HCT116 (cell line): ENCODE data around the gene MTM1. TPM values are rescaled to one million over a fixed set of nuclear protein-coding genes. Genes with fewer than 3 reads are reported as not detected.

ENCODE experiments used
- ATAC-seq: fragments of 200-7000 bp; cut with Tn5 transposase; 2 replicates; pipeline ENCODE4 v1.9.1; 2020; ENCODE audit warnings: mild to moderate bottlenecking, moderate library complexity
- BruUV-seq: library from RNA; stranded (reverse); fragments of 400-500 nt; replicated peaks from 2 replicates; lab custom pipeline; 2021; lab: Mats Ljungman, UMichigan
- CTCF ChIA-PET: fragments of 300-600 bp; sonication (Branson Sonifier 250); formaldehyde crosslinking; loops from one replicate; lab custom pipeline; 2021; ENCODE audit warnings: antibody characterized with exemption; lab: Charles Lee
- POLR2A ChIA-PET: fragments of 300-600, 350-600 bp; sonication (Branson Sonifier 250); formaldehyde crosslinking; loops from one replicate; lab custom pipeline; 2021; ENCODE audit warnings: antibody characterized with exemption; lab: Charles Lee
- RAD21 ChIA-PET, 2 experiments: fragments of 300-600 bp; sonication (Branson Sonifier 250); formaldehyde crosslinking; loops; one replicate each; lab custom pipeline; 2023; ENCODE audit warnings: low total read pairs in 2 of 2; ENCODE audit not compliant: uncharacterized antibody in 2 of 2, unreplicated experiment in 2 of 2, low non-redundant PET in 1 of 2; lab: Charles Lee
- DNase-seq: peaks from one replicate; pipeline ENCODE4 v3.0.0-alpha.2; 2010; ENCODE audit warnings: low read depth, low spot score
- H2AFZ ChIP-seq: fragments of 200-600 bp; shearing (Covaris generic), sonication (generic); 2 replicates; pipeline ENCODE4 v1.6.1; 2017; ENCODE audit warnings: low read depth, mixed run types, mixed read lengths, antibody characterized with exemption, low read length; ENCODE audit not compliant: poor library complexity, severe bottlenecking
- H3K27ac ChIP-seq: 2 replicates; pipeline ENCODE4 v1.5.1; 2012; ENCODE audit warnings: low read depth, low read length
- H3K27me3 ChIP-seq: fragments of 200-600 bp; sonication (generic); 2 replicates; pipeline ENCODE4 v1.6.1; 2016; ENCODE audit warnings: mixed run types, low read length, mixed read lengths; ENCODE audit not compliant: insufficient read depth
- H3K36me3 ChIP-seq, 2 experiments: fragments of 200-500 bp in 1 of 2; fragments of 200-600 bp in 1 of 2; sonication (Bioruptor generic) in 1 of 2; sonication (generic) in 1 of 2; 2 replicates each; pipeline versions ENCODE4 v1.5.1 to v1.6.1; 2014 to 2016; ENCODE audit warnings: low read length in 2 of 2, inconsistent platforms in 1 of 2, mixed read lengths in 1 of 2, mixed run types in 1 of 2; ENCODE audit not compliant: insufficient read depth in 2 of 2, control insufficient read depth in 1 of 2
- H3K4me1 ChIP-seq, 2 experiments: fragments of 200-600 bp in 1 of 2; sonication (generic) in 1 of 2; 2 replicates each; pipeline versions ENCODE4 v1.5.1 to v1.6.1; 2012 to 2017; ENCODE audit warnings: low read length in 2 of 2, inconsistent platforms in 1 of 2, mild to moderate bottlenecking in 1 of 2, mixed read lengths in 1 of 2, mixed run types in 1 of 2, moderate library complexity in 1 of 2; ENCODE audit not compliant: insufficient read depth in 2 of 2, control insufficient read depth in 1 of 2
- H3K4me2 ChIP-seq: fragments of 200-600 bp; sonication (generic); 2 replicates; pipeline ENCODE4 v1.6.1; 2017; ENCODE audit warnings: mixed run types, low read length, mixed read lengths
- H3K4me3 ChIP-seq, 2 experiments: fragments of 200-600 bp in 1 of 2; sonication (generic) in 1 of 2; replicated peaks in 1 of 2; 2 replicates each; pipeline ENCODE4 v1.5.1; 2011 to 2016; ENCODE audit warnings: low read length in 2 of 2, control low read depth in 1 of 2, low read depth in 1 of 2, mild to moderate bottlenecking in 1 of 2, mixed read lengths in 1 of 2, mixed run types in 1 of 2
- H3K79me2 ChIP-seq: fragments of 200-600 bp; sonication (generic); 2 replicates; pipeline ENCODE4 v1.6.1; 2017; ENCODE audit warnings: mild to moderate bottlenecking, mixed run types, low read length, moderate library complexity, mixed read lengths; ENCODE audit not compliant: insufficient read depth
- H3K9ac ChIP-seq: fragments of 200-600 bp; sonication (generic); 2 replicates; pipeline ENCODE4 v1.6.1; 2016; ENCODE audit warnings: low read length, mixed read lengths
- H3K9me2 ChIP-seq: fragments of 200-600 bp; sonication (generic), shearing (Covaris generic); 2 replicates; pipeline ENCODE4 v1.6.1; 2017; ENCODE audit warnings: mixed run types, mild to moderate bottlenecking, moderate library complexity; ENCODE audit not compliant: insufficient read depth
- H3K9me3 ChIP-seq, 2 experiments: fragments of 200-500 bp in 1 of 2; fragments of 200-600 bp in 1 of 2; sonication (Bioruptor generic) in 1 of 2; sonication (generic) in 1 of 2; 2 replicates each; pipeline ENCODE4 v1.6.1; 2014 to 2017; ENCODE audit warnings: low read length in 2 of 2, mixed read lengths in 2 of 2, inconsistent platforms in 1 of 2, low read depth in 1 of 2, mild to moderate bottlenecking in 1 of 2, mixed run types in 1 of 2, moderate library complexity in 1 of 2; ENCODE audit not compliant: control insufficient read depth in 1 of 2, insufficient read depth in 1 of 2
- H4K20me1 ChIP-seq: fragments of 200-600 bp; sonication (generic), shearing (Covaris generic); 2 replicates; pipeline ENCODE4 v1.6.1; 2017; ENCODE audit warnings: mixed run types, mild to moderate bottlenecking, moderate library complexity; ENCODE audit not compliant: insufficient read depth
- ATF3 ChIP-seq: IDR thresholded peaks from 2 replicates; pipeline ENCODE4 v1.6.1; 2012
- CBX3 ChIP-seq: IDR thresholded peaks from 2 replicates; pipeline ENCODE4 v1.6.1; 2012; ENCODE audit warnings: low read depth
- CEBPB ChIP-seq: IDR thresholded peaks from 2 replicates; pipeline ENCODE4 v1.6.1; 2012; ENCODE audit warnings: low read depth
- CTCF ChIP-seq, 3 experiments: fragments of 200-600 bp in 1 of 3; sonication (generic) in 1 of 3; IDR thresholded peaks in 2 of 3; conservative IDR thresholded peaks in 1 of 3; 2 replicates each; pipeline ENCODE4 v1.5.1; 2012 to 2017; ENCODE audit warnings: low read depth in 2 of 3, low read length in 2 of 3, antibody characterized with exemption in 1 of 3, borderline replicate concordance in 1 of 3, control low read depth in 1 of 3, mild to moderate bottlenecking in 1 of 3, mixed read lengths in 1 of 3, mixed run types in 1 of 3, moderate library complexity in 1 of 3; ENCODE audit not compliant: insufficient read depth in 1 of 3
- EGR1 ChIP-seq: IDR thresholded peaks from 2 replicates; pipeline ENCODE4 v1.6.1; 2012; ENCODE audit warnings: low read depth
- ELF1 ChIP-seq: IDR thresholded peaks from 2 replicates; pipeline ENCODE4 v1.6.1; 2012; ENCODE audit warnings: low read depth, borderline replicate concordance
- EZH2 ChIP-seq: fragments of 200-600 bp; sonication (generic); IDR thresholded peaks from 2 replicates; pipeline ENCODE4 v1.6.1; 2017; ENCODE audit warnings: antibody characterized with exemption, mixed run types
- EZH2phosphoT487 ChIP-seq: fragments of 200-600 bp; IDR thresholded peaks from 2 replicates; pipeline ENCODE4 v1.6.1; 2018; ENCODE audit warnings: antibody characterized with exemption, borderline replicate concordance
- FOSL1 ChIP-seq: IDR thresholded peaks from 2 replicates; pipeline ENCODE4 v1.6.1; 2012; ENCODE audit warnings: low read depth
- POLR2A ChIP-seq: IDR thresholded peaks from 2 replicates; pipeline ENCODE4 v1.7.0; 2011; ENCODE audit warnings: borderline replicate concordance; ENCODE audit not compliant: insufficient read depth, insufficient read length; ENCODE audit errors: extremely low read depth
- SP1 ChIP-seq: IDR thresholded peaks from 2 replicates; pipeline ENCODE4 v1.6.1; 2012; ENCODE audit warnings: low read depth
- ZBTB33 ChIP-seq: IDR thresholded peaks from 2 replicates; pipeline ENCODE4 v1.6.1; 2011; ENCODE audit warnings: mild to moderate bottlenecking, low read length, moderate library complexity; ENCODE audit not compliant: insufficient replicate concordance; ENCODE audit errors: extremely low read depth
- ZFX ChIP-seq: fragments of 450-650 bp; IDR thresholded peaks from 2 replicates; pipeline ENCODE4 v1.6.1; 2017
- ZNF274 ChIP-seq: fragments of 200-500 bp; sonication (Bioruptor generic); IDR thresholded peaks from 2 replicates; pipeline ENCODE4 v1.6.1; 2014; ENCODE audit warnings: mild to moderate bottlenecking, low read depth, low read length, inconsistent platforms
- intact Hi-C: fragments of 100-400 bp; cut with micrococcal nuclease; formaldehyde crosslinking; loops from 2 replicates; pipeline ENCODE4 v1.10.0; 2022
- total RNA-seq: library from RNA; stranded (reverse); gene quantifications from one replicate; pipeline ENCODE4 v1.2.1, GENCODE V29; 2021; ENCODE audit not compliant: unreplicated experiment

The MTM1 gene
- total RNA-seq, 1 experiment from 2014 or later, result 6.5 TPM

GRCh38 chrX:150565551-150565950 is 2.9 kb upstream of the MTM1 start:
- no peak for TF ChIP-seq EZH2
- TF ChIP-seq ZBTB33, result no peak
- no peak for TF ChIP-seq ZFX
- TF ChIP-seq SP1, result no peak
- no peak for TF ChIP-seq FOSL1
- TF ChIP-seq CBX3, result no peak
- no peak for TF ChIP-seq POLR2A
- TF ChIP-seq EGR1, result no peak
- no peak for TF ChIP-seq CEBPB
- TF ChIP-seq EZH2phosphoT487, result no peak
- no peak for TF ChIP-seq CTCF (IDR thresholded peaks at IDR 0.05 in 2 of 3, conservative IDR thresholded peaks at IDR 0.05 in 1 of 3; ENCODE audit: borderline replicate concordance in 1 of 3, insufficient read depth in 1 of 3, low read depth in 2 of 3, low read length in 2 of 3)
- TF ChIP-seq ATF3, result no peak
- TF ChIP-seq ELF1, result no peak
- no peak for TF ChIP-seq ZNF274
- TF ChIP-seq, all 23 proteins: peak for 0
- POLR2A ChIA-PET, result no interaction called here
- BruUV-seq, result no TSS peak
- no peaks in the 10 kb centered on the region for H3K9me3 ChIP-seq
- CTCF ChIA-PET, result no interaction called here
- peaks cover 0 to 12% of the 10 kb centered on the region in 2 experiments; a peak in 1 of 4 replicates for H3K4me1 ChIP-seq
- no peak overlapping the region for H3K4me3 ChIP-seq
- H3K79me2 ChIP-seq, result peaks cover 2% of the 10 kb centered on the region; the same call in 1 of the 2 replicates
- no peak overlapping the region for H3K27ac ChIP-seq
- H3K27me3 ChIP-seq, result no peaks in the 10 kb centered on the region
- ATAC-seq (no peak), DNase-seq (no peak)
- no peaks in the 10 kb centered on the region for H4K20me1 ChIP-seq
- H3K36me3 ChIP-seq, result no peaks in the 10 kb centered on the region
- no peak overlapping the region for H3K4me2 ChIP-seq
- no peak overlapping the region for H2AFZ ChIP-seq
- H3K9me2 ChIP-seq, result no peaks in the 10 kb centered on the region
- RAD21 ChIA-PET, result no interaction called here
- intact Hi-C loops, result no loop called here
- no peak overlapping the region for H3K9ac ChIP-seq
